EH (cell line): ENCODE results near the gene IL1RAPL1.
"Not testable (repeated sequence)": the region's sequence is repeated elsewhere in the genome, so short reads cannot be mapped to it uniquely, and the experiment has no call there.

Source experiments
- DNase-seq: peaks from one replicate; pipeline ENCODE4 v3.0.0-alpha.2; 2015; ENCODE audit warnings: low read depth

Gene IL1RAPL1

GRCh38 chrX:29122817-29123216 lies 535.6 kb downstream of the IL1RAPL1 start:
- not testable (repeated sequence) for DNase-seq

DNA sequence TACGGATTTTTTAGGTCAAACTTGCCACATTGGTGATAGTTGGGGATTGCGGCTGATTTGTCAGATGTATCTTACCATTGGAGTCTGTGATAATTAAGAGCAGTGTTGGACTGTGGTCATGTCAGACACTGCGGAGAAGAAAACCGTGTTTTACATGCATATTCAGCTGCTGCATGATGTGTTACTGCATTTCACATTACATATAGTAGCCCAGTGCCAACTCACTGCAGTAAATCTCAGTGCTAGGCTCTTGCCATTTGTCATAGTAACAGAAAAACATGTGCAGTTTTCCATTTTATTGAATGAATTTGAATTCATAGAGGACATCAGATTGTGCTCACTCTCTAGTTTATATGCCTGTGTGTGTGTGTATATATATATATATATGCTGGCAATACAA lies 543.7 kb downstream of the IL1RAPL1 start:
- DNase-seq = no peak

- DNase-seq = no peak
These were observed 549.7 kb downstream of the IL1RAPL1 start for GRCh38 chrX:29136904-29137303.

GRCh38 chrX:29138003-29138402 lies 550.8 kb downstream of the IL1RAPL1 start:
- no peak for DNase-seq

- DNase-seq = no peak
These were observed 556.1 kb downstream of the IL1RAPL1 start for GRCh38 chrX:29143356-29143755.

GRCh38 chrX:29143756-29144155 lies 556.5 kb downstream of the IL1RAPL1 start:
- no peak for DNase-seq

DNA sequence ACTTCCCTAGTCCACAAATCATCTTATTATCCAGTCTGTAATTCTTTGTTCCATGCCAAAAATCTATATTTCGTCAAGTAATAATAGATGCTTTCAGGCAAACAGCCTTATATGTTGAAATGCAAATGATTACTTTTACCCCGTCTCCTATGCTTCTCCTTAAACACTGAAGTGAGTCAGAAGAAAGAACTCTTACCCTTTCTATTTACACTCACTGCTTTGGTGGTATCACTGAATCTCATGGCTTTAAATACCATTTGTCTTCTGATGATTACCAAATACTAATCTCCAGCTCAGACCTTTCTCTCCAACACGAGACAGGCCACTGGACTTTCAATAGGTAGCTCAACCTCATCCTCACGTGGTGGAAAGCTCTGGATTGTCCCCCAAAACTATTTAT lies 558.1 kb downstream of the IL1RAPL1 start:
- no peak for DNase-seq

DNA sequence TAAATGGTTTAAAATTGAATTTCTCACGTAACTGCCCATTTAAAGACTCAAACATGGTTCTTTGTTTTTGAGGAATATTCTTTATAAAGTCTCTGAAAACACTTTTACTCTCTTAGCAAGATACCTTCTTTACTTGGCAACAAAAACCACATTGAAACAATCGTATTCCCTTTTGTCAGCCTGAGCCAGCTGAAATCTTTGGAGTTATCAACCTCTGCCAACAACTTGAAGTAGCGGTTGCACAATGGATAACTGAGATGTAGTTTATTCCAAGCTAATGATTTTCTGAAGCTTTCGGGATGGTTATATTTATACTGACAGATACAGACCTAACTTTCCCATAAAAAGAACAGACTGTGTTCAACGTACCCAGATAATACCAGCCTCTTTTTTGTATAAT lies 561.3 kb downstream of the IL1RAPL1 start:
- no peak for DNase-seq

GRCh38 chrX:29155286-29155685 lies 568.0 kb downstream of the IL1RAPL1 start:
- DNase-seq = no peak

DNA sequence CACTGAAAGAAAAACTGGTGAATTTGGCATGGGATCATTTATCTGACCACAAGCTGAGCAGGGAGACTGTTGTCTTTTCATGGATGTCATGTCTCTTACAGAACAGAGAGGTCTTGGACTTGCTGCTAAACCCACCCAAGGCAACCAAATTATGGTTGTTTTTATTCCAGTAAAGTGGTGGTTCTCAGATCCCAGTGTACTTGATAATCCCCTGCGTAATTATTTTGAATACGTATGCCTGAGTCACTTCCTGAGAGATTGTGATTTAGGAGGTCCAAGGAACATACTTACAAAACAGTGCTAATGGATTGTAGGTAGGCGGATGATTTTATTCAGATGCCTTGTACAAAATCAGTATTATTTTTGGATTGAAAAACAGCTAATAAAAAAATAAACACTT lies 585.6 kb downstream of the IL1RAPL1 start:
- peak; percentile 1 for DNase-seq

DNA sequence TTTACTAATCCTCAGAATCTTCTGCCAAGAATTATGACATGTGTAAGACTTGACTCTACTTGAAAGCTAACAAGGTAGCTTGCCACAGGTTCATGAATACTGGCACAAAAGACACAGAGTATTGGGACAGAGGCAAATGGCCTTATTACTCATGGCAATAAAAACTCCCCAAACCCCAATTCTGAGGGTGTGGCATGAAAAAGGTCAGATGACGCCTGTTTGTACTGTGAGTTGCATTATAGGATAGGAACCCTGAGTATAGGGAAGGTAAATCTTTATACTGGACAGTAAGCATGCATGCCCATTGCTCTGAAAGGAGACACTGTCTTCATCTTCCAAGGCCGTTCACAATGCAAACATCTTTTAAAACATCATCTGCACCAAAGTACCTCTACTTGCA lies 600.0 kb downstream of the IL1RAPL1 start:
- DNase-seq = no peak

DNA sequence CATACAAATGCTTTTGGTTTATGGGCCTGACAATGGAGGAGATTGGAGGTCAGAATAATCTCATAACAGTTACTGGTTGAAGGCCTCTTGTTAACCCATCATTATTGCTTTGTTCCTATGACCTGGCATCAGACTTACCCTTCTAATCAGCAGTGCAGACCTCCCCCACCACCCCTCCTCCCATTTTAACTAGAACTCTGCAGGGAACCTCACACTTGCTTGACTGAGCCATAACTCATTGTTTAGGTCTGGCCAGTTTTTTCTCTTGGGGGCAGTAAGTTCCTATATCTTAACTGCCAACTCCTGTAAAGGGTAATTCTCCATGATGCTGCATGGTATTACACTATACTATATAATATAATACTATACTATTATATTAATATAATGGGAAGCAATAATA lies 609.3 kb downstream of the IL1RAPL1 start:
- no peak for DNase-seq

DNA sequence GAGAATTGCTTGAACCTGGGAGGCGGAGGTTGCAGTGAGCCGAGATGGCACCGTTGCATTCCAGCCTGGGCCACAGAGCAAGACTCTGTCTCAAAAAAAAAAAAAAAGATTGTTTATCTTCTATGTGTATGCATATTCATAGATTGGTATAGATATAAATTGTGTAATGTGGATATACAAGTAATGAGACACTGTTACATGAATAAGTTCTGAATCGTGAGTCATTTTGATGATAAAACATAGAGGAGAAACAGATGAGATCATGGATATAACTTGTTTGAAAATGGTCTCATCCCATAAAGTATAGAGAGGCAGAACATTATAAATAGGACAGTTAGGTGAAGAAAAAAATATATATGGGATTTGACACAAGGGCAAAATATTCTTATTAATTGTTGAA lies 628.0 kb downstream of the IL1RAPL1 start:
- no peak for DNase-seq

DNA sequence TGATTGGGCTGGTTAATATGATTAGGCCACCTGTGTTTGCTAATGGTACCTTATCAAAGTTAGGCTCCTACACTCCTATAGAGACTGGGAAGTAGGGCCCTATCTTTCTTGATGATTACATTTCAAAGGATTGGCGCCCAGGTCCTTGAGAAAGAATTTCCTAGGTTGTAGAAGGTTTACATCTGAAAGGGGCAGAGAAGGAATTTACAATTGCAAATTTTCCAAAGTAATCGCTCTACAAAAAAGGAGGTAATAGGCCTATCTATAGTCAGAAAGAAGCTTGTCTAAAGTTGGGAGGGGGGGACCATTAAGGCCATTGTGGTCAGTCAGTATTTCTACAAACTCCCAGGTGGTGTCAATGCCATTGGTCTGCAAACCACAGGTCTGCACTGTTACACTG lies 638.4 kb downstream of the IL1RAPL1 start:
- no peak for DNase-seq

GRCh38 chrX:29229802-29230201 lies 642.6 kb downstream of the IL1RAPL1 start:
- no peak for DNase-seq

DNA sequence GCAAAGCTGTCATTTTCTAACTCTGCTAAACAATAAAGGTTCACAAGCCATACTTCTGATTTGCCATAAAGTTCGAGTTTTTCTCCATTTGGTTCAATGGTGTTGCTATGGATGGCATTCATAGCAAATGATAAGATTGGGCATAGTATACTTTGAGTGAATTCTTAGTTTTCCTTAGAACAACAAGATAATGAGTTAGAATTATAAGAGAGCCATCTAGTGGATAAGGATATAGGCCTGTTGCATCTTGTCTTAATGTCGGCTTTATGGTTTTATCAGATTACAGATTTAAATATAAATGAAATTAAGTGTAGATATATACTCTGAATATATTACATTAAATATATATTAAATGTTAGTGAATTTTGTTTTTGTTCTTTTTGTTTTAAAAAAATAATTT lies 644.6 kb downstream of the IL1RAPL1 start:
- no peak for DNase-seq

GRCh38 chrX:29233592-29234183 lies 646.4 kb downstream of the IL1RAPL1 start:
- DNase-seq = no peak

GRCh38 chrX:29237972-29238371 lies 650.7 kb downstream of the IL1RAPL1 start:
- no peak for DNase-seq

DNA sequence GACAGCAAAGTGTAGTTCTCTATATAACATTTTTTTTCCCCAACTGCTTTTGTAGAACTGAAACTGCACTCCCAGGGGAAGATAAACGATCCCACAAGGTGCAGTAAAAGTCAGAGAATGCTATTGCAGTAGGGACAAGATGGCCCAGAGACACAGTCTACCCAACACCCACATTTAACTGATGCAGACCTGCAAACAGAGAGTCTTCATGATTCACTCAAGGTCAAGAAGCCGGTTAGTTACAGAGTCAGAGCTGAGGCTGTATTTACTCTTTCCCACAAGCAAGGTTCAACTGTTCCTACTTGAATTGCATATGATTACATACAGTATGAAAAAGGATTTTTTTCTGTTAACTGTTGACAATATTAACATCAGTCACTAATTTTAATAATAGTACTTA lies 654.6 kb downstream of the IL1RAPL1 start:
- no peak for DNase-seq

- no peak for DNase-seq
These were observed 655.6 kb downstream of the IL1RAPL1 start for GRCh38 chrX:29242856-29243255.

DNA sequence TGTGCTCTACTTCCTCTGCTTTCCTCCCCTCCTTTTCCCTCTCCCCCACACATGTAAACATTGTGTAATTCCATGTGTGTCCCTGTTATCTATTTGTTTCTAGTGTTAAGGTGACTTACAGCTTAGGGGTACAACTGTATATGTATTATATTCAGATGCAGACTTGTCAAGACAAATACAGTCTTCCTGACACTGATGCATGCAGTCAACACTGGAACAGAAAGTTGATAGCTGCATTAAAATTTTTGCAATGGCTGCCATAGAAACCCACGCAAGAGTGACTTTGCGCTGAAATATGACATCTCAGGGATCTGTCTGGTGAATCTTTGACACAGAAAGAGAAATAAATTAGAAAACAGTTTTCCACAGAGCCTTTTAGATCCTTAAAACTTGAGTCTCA lies 656.7 kb downstream of the IL1RAPL1 start:
- no peak for DNase-seq

DNA sequence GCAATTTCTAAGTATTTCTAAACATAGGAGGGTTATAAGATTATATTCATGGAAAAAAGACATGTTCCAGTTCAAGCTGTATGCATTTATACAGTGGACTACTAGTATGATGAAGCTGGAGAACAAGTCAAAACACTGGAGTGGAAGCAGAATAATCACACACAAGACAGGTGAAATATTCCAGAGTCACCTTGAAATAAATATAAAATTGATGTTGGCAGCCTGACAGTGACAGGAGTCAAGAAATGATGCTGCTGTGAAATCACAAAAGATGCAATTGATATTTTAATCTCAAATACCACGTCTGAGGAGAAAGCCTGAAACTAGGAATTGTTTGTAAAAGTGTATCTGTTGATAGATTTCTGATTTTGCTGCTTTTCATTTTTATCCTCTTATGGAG lies 667.3 kb downstream of the IL1RAPL1 start:
- no peak for DNase-seq

GRCh38 chrX:29257521-29257920 lies 670.3 kb downstream of the IL1RAPL1 start:
- peak; percentile 47 for DNase-seq

DNA sequence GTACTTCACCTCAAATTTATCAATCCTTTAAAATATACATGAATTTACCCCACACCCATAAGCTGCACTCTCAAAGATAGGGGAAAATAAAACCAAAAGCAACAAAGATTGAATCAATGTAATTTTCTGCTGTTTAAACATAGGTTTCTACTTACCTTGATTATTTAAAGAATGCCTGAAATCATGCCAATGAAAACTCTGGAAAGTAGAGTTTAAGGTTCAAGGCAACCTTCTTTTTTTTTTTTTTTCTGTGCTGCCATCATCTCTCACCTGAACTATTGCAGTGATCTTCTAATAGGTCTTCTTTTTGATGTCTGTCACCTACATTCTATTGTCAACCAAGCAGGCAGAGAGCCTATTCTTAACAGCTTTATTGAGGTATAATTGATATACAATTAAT lies 682.1 kb downstream of the IL1RAPL1 start:
- DNase-seq = no peak

DNA sequence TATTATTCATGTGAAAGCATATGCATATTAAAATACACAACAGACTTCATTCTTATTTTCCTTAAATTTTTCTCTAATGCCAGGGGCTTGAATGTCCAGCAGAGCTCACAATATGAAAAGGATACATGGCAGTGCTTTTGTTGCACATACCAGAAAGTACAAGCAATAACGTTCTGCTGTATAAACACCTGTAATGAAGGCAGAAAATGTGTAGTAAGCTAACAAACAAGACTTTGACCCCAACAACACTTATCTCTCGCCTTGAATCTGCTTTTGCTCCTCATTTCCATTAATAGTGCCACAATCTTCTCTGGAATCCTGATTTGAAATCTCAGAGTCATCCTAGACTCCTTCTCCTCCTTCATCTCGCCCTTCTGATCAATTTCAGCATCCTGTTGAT lies 687.3 kb downstream of the IL1RAPL1 start:
- no peak for DNase-seq
